22Rv1 (cell line): Measurements from ENCODE around the gene OR4Q3.
"Not testable (repeated sequence)": the region's sequence is repeated elsewhere in the genome, so short reads cannot be mapped to it uniquely, and the experiment has no call there.

Experiments used
- CTCF ChIP-seq: fragments of 450-650 bp; IDR thresholded peaks from 2 replicates; pipeline ENCODE4 v1.5.1; 2017; ENCODE audit warnings: mild to moderate bottlenecking
- ZFX ChIP-seq: fragments of 450-650 bp; IDR thresholded peaks from 2 replicates; pipeline ENCODE4 v1.6.1; 2017; ENCODE audit warnings: antibody characterized with exemption, borderline replicate concordance

GRCh38 chr14:19785848-19786247 is 42.5 kb downstream of the OR4Q3 start:
- TF ChIP-seq CTCF, ZFX: not testable (repeated sequence)
